Retinal pigment epithelial cell (primary cell): ENCODE data around the gene RANBP9.

ENCODE experiments used
- DNase-seq: peaks from one replicate; pipeline ENCODE4 v3.0.0-alpha.2; 2010; ENCODE audit warnings: low read depth
- H3K4me3 ChIP-seq: 2 replicates; pipeline ENCODE4 v1.5.1; 2011; ENCODE audit warnings: mild to moderate bottlenecking, low read length, control low read depth, moderate library complexity
- CTCF ChIP-seq: conservative IDR thresholded peaks from 2 replicates; pipeline ENCODE4 v1.5.1; 2011; ENCODE audit warnings: low read depth, low read length, control low read depth, inconsistent platforms

The RANBP9 gene

DNA sequence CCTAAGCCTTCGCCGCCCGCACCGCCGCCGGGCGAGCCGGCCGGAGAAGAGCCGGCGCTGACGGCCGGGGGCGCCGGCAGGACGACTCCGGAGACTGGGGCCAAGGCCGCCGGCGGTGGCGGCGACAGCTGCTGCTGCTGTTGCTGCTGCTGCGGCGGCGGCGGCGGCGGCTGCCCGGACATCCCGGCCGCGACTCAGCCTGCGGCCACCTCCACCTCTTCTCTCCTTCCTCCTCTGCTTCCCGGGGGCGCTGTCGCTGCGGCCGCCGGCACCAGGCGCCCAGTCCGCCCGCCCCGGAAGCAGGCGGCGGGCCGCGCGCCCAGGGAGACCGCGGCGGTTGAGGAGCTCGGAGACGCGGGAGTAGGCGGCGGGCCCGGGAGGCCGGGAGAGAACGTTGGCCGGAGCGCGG lies 307 bp downstream of the RANBP9 start:
- H3K4me3 ChIP-seq, result peak overlapping the region; percentile 28
- no peak for DNase-seq
- TF ChIP-seq CTCF, result no peak

DNA sequence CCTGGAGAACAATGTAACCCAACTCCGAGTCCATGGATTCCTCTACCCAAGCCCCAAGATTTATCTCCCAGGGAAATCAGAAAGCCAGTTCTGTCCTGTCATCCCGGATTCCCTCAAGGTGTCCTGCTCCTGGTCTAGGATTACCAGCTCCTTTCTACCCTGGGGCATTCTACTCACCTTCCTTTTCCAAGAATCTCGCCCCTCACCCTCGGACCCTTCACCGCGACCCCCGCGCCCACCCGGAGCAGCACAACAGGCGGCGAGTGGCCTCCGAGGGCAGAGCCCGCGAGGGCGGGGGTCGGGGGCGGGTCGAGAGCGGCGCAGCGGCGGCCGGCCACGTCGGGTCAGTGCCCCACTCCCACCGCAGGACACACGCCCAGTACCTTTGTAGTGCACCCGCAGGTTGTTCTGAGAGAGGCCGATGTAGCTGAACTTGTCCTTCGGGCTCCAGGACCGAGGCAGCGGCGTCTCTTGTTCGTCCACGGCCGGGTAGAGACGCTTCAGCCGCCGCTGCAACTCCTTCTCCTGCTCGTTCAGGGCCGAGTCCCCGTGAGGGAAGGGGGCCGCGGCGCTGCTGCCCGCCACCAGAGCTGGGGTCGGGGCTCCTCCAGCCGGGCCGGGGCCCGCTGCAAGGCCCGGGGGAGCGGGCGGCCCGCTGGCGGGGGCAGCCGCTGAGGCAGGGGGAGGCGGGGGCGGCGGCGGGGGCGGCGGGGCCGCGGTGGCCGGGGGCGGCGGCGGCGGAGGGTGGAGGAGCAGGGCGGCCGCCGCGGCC lies 897 bp downstream of the RANBP9 start:
- DNase-seq, result no peak
- H3K4me3 ChIP-seq, result peak overlapping the region; percentile 66
- no peak for TF ChIP-seq CTCF

- no peak for TF ChIP-seq CTCF
- no peak for DNase-seq
- peak overlapping the region; percentile 66 for H3K4me3 ChIP-seq
These were observed 1.7 kb downstream of the RANBP9 start for GRCh38 chr6:13709689-13710551.

DNA sequence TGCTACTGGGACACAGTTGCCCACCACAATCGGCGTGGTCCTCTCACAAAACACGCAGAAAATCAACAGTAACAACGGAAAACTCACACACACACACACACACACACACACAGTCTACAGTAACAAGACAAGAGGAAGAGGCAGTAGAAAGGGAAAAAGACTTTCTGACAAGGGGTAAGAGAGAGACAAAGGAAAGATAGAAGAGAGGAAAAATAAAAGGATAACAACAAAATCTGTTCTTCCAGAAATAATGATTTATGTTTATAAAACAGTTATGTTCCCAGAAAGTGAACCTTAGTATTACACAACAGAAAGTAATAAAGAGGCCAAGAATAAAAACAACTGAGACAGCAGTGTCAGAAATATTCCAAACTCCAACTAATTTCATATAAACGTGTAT lies 2.9 kb downstream of the RANBP9 start:
- no peak for TF ChIP-seq CTCF
- H3K4me3 ChIP-seq, result peak overlapping the region; percentile 66
- no peak for DNase-seq

DNA sequence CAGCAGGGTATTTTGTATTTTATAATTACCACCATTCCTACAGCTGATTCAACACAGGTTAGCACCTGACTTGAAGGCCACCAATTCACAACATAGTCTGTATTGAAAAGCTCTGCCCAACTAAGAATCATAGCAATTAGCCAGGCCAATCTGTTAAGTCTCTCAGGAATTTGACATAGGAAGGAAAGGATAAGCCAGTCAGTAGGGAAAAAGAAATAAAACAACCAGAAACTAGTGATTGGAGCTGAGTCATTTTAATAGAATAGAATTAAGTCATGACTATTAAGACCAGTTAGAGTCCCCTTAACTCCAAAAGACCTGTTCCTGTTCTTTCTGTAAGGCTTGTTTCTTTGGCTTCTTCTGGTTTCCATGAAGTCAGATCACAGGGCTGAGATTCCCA lies 8.1 kb downstream of the RANBP9 start:
- TF ChIP-seq CTCF, result no peak
- DNase-seq, result peak; percentile 91
- H3K4me3 ChIP-seq, result no peak overlapping the region

- no peak for DNase-seq
- TF ChIP-seq CTCF, result no peak
- H3K4me3 ChIP-seq, result no peak overlapping the region
These were observed 8.8 kb downstream of the RANBP9 start for GRCh38 chr6:13702809-13703302.

GRCh38 chr6:13700232-13700631 lies 11.4 kb downstream of the RANBP9 start:
- TF ChIP-seq CTCF, result no peak
- H3K4me3 ChIP-seq, result no peak overlapping the region
- DNase-seq, result no peak
